HS-5 (cell line): ENCODE data around the gene LYZL1.
"Not testable (repeated sequence)": the region's sequence is repeated elsewhere in the genome, so short reads cannot be mapped to it uniquely, and the experiment has no call there.

Source experiments
- DNase-seq: peaks from one replicate; pipeline ENCODE4 v3.0.0-alpha.2; 2012; ENCODE audit warnings: low read depth

The LYZL1 gene

GRCh38 chr10:29308142-29308541, 19.3 kb downstream of the LYZL1 start:
- not testable (repeated sequence) for DNase-seq

- DNase-seq = no peak
Measured at GRCh38 chr10:29309465-29309864, 20.6 kb downstream of the LYZL1 start.

- DNase-seq = not testable (repeated sequence)
Measured at GRCh38 chr10:29310463-29310862, 21.6 kb downstream of the LYZL1 start.

GRCh38 chr10:29313071-29313470, 24.2 kb downstream of the LYZL1 start:
- DNase-seq = no peak

- no peak for DNase-seq
Measured at GRCh38 chr10:29314726-29315125, 25.9 kb downstream of the LYZL1 start.

- no peak for DNase-seq
Measured at GRCh38 chr10:29315814-29316213, 26.9 kb downstream of the LYZL1 start.

- DNase-seq = no peak
Measured at GRCh38 chr10:29316308-29317026, 27.6 kb downstream of the LYZL1 start.

- DNase-seq = no peak
Measured at GRCh38 chr10:29317027-29317420, 28.2 kb downstream of the LYZL1 start.

- no peak for DNase-seq
Measured at GRCh38 chr10:29317423-29318021, 28.7 kb downstream of the LYZL1 start.

- DNase-seq = not testable (repeated sequence)
Measured at GRCh38 chr10:29318141-29319071, 29.5 kb downstream of the LYZL1 start.

- no peak for DNase-seq
Measured at GRCh38 chr10:29319205-29319781, 30.4 kb downstream of the LYZL1 start.

GRCh38 chr10:29320680-29321121, 31.8 kb downstream of the LYZL1 start:
- not testable (repeated sequence) for DNase-seq

- no peak for DNase-seq
Measured at GRCh38 chr10:29321656-29322055, 32.8 kb downstream of the LYZL1 start.

- DNase-seq = no peak
Measured at GRCh38 chr10:29322918-29323317, 34.0 kb downstream of the LYZL1 start.

- DNase-seq = no peak
Measured at GRCh38 chr10:29323367-29323766, 34.5 kb downstream of the LYZL1 start.

GRCh38 chr10:29324220-29324841, 35.5 kb downstream of the LYZL1 start:
- DNase-seq = no peak

- DNase-seq = no peak
Measured at GRCh38 chr10:29326299-29326698, 37.4 kb downstream of the LYZL1 start.

- DNase-seq = no peak
Measured at GRCh38 chr10:29326886-29327745, 38.2 kb downstream of the LYZL1 start.

- no peak for DNase-seq
Measured at GRCh38 chr10:29327746-29328102, 38.9 kb downstream of the LYZL1 start.

- DNase-seq = no peak
Measured at GRCh38 chr10:29328983-29329382, 40.1 kb downstream of the LYZL1 start.

- DNase-seq = no peak
Measured at GRCh38 chr10:29329420-29329819, 40.5 kb downstream of the LYZL1 start.
